GM19372 (cell line): ENCODE data around the gene STOML1.
"Not testable (repeated sequence)": the region's sequence is repeated elsewhere in the genome, so short reads cannot be mapped to it uniquely, and the experiment has no call there.

ENCODE experiments used
- ATAC-seq: cut with Tn5 transposase; IDR thresholded peaks from one replicate; pipeline ENCODE4 v1.9.1; 2021; ENCODE audit warnings: mild to moderate bottlenecking, low read depth, moderate library complexity; ENCODE audit not compliant: unreplicated experiment

STOML1 gene

DNA sequence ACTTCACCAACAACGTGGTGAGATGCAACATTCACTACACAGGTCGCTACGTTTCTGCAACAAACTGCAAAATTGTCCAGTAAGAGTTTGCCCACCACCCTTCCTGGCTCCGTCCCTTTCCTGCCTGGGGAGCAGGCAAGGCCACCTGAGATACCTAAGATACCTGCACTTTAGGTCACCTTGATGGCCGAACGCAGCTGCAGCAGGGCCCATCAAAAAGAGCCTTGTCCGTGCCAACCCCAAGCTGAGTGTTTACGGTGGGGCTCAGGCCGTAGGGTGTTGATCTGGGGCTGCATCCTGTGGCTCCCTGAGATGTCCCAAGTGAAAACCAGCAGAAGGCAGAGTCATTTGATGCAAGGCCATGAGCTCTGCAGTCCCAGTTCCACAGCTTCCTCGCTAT lies 42.6 kb downstream of the STOML1 start:
- ATAC-seq = no peak

DNA sequence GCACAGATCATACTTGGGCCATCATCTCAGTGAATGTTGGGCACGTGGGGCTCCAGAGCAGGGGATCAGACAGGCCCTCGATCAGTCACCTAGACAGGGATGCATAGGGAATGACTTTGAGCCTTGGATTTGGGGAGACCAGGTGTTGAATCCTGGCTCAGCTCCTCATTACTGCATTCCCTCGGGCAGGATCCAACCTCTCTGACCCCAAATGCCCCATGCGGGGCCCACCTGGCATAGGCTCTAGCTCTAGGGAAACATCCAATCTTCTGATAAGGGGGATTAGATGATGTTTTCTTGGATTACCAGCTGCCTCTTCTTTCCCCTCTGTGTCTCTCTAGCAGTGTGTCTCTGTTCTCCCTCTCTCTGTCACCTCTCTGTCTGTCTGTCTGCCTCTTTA lies 43.1 kb downstream of the STOML1 start:
- no peak for ATAC-seq

DNA sequence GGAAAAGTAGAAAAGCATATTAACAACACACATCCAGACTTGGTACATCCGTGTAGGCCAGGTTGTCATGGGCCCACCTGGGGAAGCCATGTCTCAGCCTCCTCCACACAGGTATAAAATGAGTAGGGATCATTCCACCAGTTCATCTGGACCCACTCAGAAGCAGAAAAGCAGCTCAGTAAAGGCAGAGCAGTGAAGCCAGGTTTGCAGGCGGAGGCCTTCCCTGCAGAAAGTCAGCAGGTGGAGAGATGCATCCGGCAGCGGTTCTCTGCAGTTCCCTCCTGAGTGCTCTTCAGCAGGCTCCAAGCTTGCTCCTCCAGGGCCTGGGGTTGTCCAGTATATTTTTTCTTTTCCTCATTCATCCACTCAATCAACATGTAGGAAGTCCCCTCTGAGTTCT lies 43.7 kb downstream of the STOML1 start:
- no peak for ATAC-seq

- no peak for ATAC-seq
Measured at GRCh38 chr15:73947651-73948050, 44.4 kb downstream of the STOML1 start.

DNA sequence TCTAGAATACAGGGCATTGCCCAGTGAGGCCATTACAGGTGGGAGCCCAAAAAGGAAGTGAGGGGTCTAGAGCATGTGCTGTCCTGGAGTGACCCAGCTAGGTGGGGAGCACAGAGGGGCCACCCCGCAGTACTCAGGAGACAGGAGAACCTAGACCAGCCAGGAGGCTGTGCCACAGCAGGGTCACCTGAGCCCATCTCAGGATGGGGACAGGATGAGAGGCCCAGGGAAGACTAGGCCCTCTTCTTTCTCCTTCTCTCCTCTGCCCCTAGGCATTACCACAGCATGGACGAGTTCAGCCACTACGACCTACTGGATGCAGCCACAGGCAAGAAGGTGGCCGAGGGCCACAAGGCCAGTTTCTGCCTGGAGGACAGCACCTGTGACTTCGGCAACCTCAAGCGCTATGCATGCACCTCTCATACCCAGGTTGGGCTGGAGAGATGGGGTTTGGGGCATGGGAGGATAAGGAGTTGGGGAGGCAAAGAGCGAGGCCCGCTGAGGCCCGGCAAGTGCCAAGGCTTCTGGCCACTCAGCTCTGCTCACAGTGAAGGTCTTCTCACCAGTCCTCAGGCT lies 45.2 kb downstream of the STOML1 start:
- ATAC-seq = no peak

GRCh38 chr15:73946046-73946721 lies 45.9 kb downstream of the STOML1 start:
- no peak for ATAC-seq

GRCh38 chr15:73945130-73945508 lies 47.0 kb downstream of the STOML1 start:
- ATAC-seq = no peak

DNA sequence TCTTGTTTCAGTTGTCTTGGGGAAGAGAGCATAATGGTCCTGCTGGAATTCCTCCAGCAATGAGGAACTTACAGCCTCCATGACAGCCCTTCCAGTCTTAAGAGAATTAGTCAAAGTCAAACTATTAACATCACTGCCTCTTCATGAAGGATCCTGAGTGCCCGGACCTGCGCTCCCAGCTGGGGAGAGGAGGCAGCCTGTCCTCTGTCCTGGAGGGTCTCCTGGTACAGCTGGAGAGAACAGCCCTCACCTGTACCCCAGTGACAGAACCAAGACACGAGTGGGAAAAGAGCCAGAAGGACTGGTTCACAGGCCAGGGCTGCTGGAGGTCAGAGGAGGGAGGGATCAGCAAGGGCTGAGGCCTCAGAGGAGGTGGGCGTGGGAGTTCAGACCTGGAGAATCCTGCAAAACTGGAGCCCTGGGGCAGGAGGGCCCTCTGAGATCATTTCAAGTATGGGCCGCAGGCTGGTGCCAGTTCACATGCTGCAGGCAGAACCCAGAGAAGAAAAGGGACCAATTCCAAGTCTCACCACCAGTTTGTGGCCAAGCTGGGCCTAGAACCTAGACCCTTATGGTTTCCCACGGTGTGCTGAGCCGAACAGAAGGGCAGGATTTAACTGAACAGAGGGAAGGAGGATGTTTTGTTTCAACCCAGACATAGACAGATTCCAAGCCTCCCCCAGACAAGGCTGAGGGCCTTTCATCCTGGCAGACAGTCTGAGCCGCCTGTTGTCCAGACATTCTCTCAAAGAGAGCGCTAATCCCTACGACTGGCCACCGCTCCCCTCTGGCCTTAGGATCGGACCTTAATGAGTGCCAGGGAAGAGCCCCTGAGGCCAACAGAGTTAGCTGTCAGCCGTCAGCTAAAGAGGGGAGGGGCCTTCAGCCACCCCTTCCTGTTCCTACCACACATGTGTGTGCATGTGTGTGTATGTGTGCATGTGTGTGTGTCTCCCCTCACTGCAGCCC lies 47.6 kb downstream of the STOML1 start:
- no peak for ATAC-seq

DNA sequence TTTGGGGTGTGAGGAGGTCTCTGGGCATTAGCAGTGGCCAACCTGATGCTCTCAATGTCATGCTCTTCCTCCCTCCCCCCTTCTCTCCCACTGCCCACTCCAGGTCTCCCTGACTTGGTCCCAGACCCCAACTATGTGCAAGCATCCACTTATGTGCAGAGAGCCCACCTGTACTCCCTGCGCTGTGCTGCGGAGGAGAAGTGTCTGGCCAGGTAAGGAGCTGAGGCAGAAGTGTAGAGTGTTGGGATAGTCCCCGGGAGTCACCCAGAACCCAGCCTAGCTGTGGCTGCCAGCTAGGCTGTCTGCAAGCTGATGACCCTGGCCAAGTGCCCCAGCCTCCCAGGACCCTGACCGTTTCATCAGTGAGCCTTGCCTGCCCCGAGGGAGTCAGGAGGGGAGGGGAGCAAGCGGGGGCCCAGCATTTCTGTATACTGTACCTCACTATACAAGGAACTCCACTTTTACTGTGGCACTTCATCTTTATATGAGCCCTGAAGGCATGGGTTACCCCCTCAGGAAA lies 49.3 kb downstream of the STOML1 start:
- ATAC-seq = no peak

GRCh38 chr15:73941871-73942635 lies 50.0 kb downstream of the STOML1 start:
- ATAC-seq = no peak

- ATAC-seq = no peak
Measured at GRCh38 chr15:73941449-73941848, 50.6 kb downstream of the STOML1 start.

DNA sequence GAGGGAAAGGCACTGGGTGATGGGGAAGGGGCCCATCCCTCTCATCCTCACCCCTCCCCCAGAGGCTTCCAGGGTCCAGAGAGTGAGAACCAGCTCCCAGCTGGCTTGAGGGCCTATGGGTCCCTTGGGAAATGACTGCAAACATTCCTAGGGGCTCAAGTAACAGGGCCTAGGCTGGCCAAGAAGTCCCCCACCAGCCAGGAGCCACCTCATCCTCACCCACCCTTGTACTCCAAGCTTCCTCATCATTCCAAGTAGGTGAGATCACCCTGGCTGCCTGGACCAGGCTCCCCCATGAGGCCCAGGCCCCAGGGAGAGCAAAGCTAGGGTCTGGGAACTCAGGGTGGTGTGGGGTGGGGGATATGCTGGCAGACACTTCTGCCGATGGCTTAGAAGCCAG lies 51.1 kb downstream of the STOML1 start:
- no peak for ATAC-seq

DNA sequence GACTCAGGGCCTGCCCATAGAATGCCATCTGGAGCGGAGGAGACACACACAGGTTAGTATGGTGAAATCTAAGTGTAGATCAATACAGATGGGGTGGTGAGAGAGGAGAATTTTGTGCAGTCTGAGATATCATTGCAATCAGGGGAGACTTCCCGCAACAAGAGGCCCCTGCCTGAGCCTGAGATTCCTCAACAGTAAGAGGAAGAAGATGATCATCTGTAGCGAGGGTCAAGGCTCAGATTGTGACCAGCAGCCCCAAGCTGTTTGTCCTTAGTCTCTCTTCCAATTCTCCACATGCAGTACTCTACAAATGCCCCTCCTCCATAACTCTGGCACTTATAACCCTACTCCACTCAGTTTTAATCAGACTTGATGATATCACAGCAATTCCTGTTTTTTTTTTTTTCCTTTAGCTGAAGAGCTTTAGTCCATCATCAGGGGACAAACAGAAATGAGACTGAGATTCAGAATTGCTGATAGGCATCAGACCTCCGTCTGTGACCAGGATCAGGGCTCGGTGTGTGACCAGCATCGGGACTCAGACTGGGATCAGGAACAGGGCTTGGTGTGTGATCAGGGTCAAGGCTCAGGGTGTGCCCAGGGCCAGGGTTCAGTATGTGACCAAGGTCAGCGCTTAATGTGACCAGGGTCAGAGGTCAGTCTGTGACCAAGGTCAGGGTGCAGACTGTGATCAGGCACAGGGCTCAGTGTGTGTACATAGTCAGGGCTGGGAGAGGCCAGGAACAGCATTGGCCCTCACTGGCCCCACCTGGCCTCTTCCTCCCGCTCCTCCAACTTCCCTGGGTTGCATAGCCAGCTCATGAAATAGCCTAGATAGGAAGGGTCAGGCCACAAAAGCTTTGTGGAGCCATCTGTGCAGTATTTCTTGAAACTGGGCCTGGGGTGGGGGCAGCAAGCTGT lies 51.8 kb downstream of the STOML1 start:
- ATAC-seq = no peak

DNA sequence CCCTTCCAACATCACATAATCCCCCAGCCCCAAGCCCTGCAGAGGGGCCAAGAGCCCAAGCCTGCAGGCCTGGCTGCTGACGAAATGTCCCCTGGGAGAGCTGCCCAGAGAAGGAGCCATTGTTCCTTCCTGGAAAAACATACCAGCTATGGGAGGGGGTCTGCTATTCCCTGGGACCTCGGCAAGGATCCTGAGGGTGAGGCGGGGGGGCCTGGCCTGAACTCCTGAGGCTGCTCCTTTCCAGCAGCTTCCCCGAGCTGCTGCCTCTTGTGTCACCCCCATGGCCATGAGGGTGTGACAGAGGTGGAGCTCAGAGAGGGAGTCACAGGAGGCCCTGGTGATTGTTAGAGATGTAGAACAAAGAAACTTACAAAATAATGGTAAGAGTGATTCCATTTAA lies 53.0 kb downstream of the STOML1 start:
- no peak for ATAC-seq

DNA sequence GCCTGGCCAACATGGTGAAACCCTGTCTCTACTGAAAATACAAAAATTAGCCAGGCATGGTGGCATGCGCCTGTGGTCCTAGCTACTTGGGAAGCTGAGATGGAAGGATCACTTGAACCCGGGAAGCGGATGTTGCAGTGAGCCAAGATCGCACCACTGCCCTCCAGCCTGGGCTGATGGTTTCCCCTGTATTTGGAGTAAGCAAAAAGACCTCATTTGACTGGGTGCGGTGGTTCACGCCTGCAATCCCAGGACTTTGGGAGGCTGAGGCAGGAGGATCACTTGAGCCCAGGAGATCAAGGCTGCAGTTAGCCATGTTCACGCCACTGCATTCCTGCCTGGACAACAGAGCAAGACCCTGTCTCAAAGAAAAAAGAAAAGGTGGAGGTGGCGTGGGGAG lies 53.6 kb downstream of the STOML1 start:
- not testable (repeated sequence) for ATAC-seq

DNA sequence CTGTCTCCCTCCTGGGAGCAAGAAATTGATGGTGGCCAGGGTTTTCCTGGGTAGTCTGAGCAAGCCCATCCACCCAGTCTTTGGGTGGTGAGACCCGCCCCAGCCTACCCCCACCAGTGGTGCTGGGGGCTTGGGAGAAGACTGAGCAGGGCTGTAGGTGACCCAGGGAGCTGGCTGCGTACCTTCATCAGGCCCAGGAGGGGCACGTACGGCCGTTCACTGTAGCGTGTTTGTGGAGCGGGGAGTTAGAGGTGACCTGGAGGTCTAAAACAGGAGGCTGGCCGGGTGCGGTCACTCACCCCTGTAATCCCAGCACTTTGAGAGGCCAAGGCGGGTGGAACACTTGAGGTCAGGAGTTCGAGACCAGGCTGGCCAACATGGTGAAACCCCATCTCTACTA lies 54.4 kb downstream of the STOML1 start:
- no peak for ATAC-seq

DNA sequence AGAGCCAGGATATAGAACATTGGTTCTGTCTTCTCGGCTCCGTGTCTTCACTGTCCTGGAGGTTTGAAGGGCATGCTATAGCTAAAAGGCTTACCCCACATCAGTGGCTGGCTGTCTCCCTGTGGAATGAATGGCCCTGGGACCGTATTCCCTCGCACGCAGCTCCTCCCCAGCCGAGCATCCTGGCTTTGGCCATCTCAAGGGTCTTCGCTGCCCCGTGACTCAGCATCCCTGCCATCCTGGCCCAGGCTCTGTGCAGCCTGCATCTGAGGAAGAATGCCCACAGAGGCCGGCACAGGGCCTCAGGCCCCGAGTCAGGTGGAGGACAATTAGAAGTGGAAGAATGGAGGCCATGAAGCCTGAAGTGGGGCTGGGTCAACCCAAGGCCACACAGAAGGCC lies 54.8 kb downstream of the STOML1 start:
- ATAC-seq = no peak

GRCh38 chr15:73936588-73937290 lies 55.4 kb downstream of the STOML1 start:
- no peak for ATAC-seq

DNA sequence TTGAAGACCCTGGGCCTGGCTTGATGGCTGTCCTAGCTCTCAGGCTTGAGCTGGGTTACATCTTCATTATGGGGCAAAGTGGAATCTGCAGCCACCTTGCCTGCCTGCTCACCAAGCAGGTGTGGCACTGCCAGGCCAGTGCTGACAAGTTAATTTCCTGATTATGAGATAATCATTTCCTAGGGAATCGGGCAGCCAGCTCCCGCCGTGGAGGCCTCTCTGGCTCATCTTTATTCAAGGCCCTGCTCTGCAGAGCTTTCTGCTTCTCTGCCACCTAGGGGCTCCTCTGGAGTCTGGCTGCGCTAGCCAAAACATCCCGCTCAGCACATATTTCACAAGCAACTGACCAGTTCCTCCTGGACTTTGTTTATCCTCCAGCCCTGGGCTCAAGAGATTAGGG lies 55.9 kb downstream of the STOML1 start:
- no peak for ATAC-seq
